Stimulated activated CD4-positive, alpha-beta T cell treated with anti-CD3 and anti-CD28 coated beads, Interleukin-4, amount 100 ng/mL, for 1 hour (primary cell): ENCODE results near the gene DMRT3.

Experiments used
- DNase-seq: peaks from one replicate; pipeline ENCODE4 v3.0.0-alpha.2; 2020

Gene DMRT3

DNA sequence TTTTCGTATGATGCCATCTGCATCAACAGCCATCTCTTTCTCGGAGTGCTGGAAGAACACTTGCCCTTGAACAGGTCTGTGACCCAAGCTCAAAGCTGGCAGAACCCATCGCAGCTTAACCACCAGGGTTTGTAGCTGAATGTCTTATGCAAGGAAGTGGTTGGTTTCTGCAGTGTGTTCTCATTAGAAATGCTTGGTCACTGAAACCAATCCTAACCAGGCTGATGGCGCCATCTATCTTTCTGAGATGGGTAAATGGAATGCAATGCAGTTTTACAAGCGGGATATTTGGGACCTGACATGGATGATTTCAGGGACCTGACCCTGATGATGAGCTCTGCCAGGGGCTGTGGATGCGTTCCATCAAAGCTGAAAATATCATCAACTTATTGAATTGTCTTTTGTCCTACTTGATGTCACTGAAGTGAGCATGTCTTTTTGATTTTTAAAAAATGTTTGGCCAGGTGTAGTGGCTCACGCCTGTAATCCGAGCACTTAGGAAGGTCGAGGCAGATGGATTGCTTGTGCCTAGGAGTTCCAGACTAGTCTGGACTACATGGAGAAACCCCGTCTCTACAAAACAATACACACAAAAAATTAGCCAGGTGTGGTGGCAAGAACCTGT lies 28.7 kb downstream of the DMRT3 start:
- no peak for DNase-seq

DNA sequence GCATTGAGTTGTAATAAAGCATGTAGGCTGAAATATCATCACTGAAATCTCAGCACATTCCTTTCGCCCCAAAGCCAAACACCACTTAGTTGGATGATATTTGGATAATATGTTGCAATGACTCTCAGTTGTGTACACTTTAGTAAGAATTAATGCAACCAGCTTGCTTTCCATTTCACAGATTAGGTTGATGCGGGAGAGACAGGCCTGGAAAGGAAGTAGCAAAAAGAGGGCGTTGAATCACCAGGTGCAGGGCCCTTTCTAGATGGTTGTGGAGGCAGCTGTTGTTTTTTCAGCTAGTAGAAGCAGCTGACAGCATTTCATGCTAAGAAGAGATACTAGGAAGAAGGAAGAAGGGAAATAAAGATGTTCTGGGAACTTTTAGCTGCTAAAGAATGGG lies 30.9 kb downstream of the DMRT3 start:
- no peak for DNase-seq

DNA sequence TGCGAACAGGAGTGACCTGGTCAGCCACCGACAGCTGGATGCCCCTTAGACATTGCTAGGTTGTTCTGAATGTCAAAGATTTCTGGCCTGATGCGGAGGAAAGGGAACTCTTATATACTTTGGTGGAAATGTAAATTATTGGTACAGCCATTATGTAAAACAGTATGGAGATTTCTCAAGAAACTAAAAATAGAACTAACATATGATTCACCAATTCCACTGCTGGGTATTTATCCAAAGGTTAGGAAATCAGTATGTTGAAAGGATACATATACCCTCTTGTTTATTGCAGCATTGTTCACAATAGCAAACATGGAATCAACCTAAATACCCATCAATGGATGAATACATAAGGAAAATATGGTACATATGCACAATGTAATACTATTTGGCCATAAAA lies 31.8 kb downstream of the DMRT3 start:
- no peak for DNase-seq

DNA sequence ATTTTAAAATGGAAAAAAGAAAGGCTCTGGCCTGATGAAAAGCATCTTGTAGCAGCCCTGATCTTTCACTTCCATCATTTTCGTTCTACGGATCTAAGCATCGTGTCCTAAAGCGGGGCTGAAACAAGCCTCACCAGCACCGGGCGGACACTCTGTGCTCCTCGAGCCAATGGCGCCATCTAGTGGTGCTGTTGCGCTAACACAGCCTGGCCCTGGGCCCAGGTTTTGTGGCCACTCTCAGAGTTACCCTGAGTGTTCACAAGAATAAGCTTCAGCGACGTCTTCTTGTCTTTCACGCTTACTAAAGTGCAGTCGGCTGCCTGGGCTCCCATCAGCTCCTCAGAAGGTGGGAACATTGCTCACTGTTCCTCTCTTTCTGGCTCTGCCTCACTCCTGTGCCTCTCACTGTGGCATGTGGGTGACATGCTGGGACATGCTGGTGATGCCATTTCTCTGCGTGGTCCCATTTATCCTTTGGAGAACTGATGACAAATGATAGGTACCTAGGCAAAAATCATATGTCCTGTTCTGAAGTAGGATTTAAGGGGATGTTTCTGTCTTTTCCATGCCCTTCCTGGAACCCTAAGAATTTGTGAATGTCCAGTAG lies 32.7 kb downstream of the DMRT3 start:
- peak; percentile 73 for DNase-seq

DNA sequence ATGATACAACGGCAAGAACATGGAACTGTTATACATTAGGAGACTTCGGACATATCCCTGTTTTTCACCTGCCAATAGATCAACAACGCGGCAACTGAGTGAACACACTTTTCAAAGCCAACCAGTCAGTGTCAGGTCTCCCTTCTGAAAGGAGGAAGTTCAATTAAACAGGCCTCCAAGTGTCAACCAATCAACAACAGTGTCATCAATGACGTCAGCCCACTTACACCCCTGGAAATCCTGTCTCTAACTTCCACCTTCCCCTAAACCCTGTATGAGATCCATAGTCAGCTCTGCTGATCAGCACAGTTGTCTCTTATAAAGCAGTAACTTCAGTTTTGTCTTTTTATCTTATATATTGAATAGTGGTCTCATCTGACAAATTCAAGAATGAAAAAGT lies 36.6 kb downstream of the DMRT3 start:
- no peak for DNase-seq

DNA sequence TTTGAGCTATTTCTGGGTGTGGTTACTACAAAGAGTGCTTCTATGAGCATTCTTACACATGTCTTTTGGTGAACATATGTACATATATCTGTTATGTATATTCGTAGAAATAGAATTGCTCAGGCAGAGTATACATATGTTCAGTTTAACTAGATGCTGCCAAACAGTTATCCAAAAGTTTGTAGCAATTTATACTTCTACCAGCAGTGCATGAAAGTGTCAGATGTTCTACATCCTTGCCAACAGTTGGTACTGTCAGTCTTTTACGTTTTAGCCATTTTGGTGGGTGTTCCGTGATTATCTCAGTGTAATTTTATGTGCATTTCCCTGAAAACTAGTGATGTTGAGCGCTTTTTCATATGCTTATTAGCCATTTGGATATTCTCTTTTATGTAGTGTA lies 37.8 kb downstream of the DMRT3 start:
- no peak for DNase-seq

DNA sequence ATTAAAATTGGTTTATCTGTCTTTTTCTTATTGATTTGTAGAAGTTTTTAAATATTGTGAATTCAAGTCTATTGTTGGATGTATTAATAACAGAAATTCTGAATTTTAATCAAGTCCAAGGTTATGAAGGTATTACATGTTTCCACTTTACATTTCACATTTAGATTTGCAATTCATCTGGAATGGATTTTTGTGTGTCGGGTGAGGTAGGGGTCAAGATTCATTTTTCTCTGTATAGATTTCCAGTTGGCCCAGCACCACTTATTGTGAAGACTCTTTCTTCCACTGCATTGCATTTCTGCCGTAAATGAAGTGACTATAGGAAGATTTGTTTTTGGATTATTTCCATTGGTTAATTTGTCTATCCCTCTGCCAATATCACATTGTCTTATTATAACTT lies 38.2 kb downstream of the DMRT3 start:
- DNase-seq: no peak

DNA sequence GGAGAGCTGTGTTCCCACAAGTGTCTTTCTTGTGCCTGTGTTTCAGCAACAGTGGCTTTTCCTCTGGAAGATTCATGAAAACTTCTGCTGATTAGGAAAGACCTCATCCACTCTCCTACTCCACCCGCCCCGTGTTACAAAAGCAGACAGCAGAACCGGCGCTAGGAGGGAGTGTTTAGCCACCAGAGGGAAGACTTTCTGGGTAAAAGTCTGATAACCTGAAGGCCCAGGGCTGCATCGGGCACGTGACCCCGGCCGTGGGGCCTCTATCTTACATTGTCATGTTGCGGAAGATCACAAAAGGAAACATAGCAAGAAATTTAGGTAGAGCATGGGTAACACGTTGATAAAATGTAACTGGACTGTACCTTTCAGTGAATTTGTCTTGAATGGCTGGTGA lies 41.7 kb downstream of the DMRT3 start:
- DNase-seq: peak; percentile 11

DNA sequence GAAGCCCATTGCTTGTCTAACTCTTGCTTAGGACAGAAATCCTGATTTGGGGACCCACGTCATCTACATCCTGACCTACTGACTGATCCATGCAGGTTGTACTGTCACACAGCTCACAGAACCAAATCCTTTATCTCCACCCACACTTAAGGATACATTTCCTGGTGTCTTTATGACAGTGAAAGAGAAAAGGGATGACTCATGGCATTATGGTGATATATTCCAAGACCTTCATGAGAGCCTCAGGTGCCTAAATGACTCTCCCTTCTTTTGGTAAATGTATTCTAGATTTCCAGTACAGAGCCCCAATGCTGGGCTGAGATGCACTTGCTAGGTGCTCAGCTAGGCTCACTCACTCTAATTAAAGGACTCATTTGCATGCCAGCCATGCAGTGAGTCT lies 47.7 kb downstream of the DMRT3 start:
- no peak for DNase-seq

DNA sequence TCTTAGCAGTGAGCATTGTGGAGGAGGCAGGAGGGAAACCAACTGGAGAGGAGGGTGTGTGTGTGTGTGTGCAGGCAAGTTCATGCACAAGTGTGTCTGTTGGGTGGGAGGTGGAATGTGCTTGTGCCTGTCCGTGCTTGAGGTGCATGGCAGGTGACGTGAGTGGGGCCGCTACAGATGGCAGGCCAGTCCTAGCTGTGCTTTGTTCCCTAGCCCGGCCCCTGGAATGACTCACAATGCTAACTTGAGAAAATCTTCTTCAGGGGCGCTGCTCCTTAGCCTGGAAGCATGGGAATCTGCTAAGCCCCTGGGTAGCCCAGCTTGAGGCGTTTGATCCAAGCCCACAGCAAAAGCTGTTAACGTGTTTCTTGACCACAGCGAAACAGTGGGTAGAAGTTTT lies 48.7 kb downstream of the DMRT3 start:
- no peak for DNase-seq

DNA sequence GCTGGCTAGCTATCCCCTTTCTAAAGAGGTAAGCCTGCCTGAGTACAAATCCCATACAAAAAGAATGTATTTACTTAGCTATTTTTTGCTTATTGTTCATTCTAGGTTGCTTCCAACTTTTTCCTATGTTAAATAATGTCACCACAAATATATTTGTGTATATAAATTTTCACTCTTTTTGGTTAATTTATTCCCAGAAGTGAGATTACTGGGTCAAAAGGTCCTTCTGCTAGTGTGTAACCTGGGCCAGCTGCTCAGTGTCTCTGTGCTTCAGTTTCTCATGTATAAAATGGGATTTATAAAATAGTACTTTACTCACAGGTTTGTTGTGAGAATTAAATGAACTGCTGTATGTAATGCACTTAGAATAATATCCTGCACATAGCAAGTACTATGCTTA lies 49.8 kb downstream of the DMRT3 start:
- DNase-seq: no peak

DNA sequence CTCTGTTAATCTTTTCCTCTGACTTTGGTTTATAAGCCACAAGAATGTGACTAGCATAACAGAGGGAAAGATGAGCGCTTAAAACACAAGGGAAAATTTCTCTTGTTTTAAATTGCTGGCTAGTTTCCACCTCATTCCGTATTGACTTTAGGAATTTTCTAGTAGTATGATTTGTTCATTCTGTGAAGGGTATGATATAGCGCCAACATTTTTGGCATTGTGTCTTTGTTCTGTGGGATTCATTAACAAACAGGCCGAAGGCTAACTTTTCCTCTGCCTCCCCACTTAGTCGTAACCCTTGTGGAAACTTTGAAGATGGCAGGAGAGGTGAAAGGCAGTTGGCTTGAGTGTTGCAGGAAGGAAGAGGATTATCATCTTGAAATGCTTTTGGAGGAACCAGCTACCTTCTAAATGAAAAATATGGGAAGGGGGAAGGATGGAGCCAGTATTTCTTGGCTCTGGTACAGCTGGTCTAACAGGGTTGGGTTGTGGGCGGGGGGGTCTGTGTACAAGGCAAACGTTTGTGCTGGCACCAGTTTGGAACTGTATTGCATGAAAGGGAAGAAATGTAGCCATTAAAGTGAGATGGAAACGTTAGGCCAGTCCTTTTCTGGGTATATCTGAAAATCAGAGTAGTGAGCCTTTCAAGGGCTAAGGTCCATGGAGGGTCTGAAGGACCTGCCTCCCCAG lies 52.2 kb downstream of the DMRT3 start:
- no peak for DNase-seq

DNA sequence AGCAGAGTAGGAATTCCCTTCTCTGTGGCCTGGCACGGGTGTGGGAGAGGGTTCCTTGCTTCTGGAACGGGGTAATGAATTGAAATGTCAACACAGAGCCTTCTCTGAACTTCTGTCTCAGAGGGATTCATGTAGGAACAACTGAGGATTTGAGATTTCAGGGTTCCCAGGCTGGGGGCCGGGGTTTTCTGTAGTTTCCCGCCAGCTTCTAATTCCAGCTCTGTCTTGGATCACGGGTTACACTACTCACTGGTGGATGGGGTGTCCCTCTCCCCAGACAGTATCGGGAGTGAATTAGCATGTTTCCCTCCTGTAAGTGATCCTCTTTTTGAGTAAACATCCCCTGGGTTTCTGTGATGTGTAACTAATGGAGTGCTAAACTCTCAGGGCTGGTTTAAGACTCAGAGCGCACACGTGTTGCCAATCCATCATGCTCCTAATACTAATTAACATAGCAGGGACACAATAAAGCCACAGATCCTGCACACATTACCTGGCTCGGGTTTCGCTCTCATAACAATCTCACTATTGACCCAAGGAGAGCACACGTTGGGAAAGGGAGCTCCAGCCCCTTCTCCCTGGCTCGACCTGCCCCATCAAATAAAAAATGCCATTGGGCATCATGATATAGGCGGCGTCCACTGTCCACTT lies 55.6 kb downstream of the DMRT3 start:
- no peak for DNase-seq

DNA sequence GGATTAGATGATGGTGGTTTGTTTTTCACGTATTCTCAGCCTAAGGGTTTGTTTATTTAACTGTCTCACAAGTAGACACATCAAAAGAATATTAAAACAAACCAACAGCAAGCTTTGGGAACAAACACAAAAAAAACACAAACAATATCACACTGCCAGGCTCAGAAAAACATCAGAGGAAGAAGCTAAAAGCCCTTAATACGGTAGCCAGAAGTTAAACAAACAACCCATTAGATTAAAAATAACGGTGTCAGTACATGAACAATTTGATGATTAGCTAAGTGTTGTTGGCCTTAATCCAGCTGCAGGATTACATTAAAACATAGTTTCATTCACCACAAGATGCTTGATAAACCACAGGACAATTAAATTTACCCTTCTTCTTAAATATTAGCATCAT lies 57.8 kb downstream of the DMRT3 start:
- DNase-seq: no peak

DNA sequence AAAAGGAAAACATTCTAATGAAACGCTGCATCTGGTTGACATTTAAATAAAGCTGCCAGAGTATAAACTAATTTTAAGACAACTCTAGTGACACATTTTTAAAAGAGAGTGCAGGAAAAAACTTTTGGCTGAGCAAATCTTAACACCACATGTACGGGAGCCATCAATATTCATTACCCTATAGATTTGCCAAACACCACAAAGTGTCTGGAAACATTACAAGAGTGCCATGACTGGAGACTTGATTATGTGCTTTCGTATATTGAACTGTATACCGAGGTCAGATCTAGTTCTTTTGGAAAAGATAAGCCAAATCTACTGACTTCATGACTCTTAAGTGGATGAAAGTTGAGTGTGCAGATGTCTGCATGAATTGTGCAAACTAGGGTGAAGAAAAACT lies 63.1 kb downstream of the DMRT3 start:
- no peak for DNase-seq
